Mesenchymal stem cell (in vitro differentiated cells and primary cell): ENCODE measurements around the gene MED10.

Experiments
- DNase-seq: peaks from one replicate; pipeline ENCODE4 v3.0.0-alpha.2; 2013
- H2AFZ ChIP-seq: one replicate; pipeline ENCODE4 v1.6.1; 2013; ENCODE audit warnings: low read depth, mild to moderate bottlenecking, control low read depth, inconsistent platforms, low read length, moderate library complexity
- H2AK5ac ChIP-seq: 2 replicates; pipeline ENCODE4 v1.6.1; 2013; ENCODE audit warnings: low read length, moderate library complexity, mild to moderate bottlenecking, inconsistent platforms; ENCODE audit not compliant: severe bottlenecking
- H2BK120ac ChIP-seq: one replicate; pipeline ENCODE4 v1.6.1; 2013; ENCODE audit warnings: low read depth, mild to moderate bottlenecking, inconsistent platforms, low read length, moderate library complexity
- H2BK12ac ChIP-seq, 2 experiments: one replicate each; pipeline ENCODE4 v1.6.1; 2013; ENCODE audit warnings: inconsistent platforms in 2 of 2, low read length in 2 of 2, mild to moderate bottlenecking in 2 of 2, moderate library complexity in 2 of 2, control low read depth in 1 of 2
- H2BK15ac ChIP-seq: one replicate; pipeline ENCODE4 v1.6.1; 2013; ENCODE audit warnings: mild to moderate bottlenecking, low read depth, inconsistent platforms; ENCODE audit not compliant: poor library complexity, severe bottlenecking
- H2BK5ac ChIP-seq: 2 replicates; pipeline ENCODE4 v1.6.1; 2013; ENCODE audit warnings: low read depth, mild to moderate bottlenecking, low read length, control low read depth, inconsistent platforms; ENCODE audit not compliant: poor library complexity, severe bottlenecking
- H3K14ac ChIP-seq, 2 experiments: one replicate each; pipeline ENCODE4 v1.6.1; 2013; ENCODE audit warnings: inconsistent platforms in 2 of 2, low read length in 2 of 2, control low read depth in 1 of 2, mild to moderate bottlenecking in 1 of 2, moderate library complexity in 1 of 2
- H3K18ac ChIP-seq, 2 experiments: one replicate each; pipeline ENCODE4 v1.6.1; 2013; ENCODE audit warnings: inconsistent platforms in 2 of 2, low read length in 2 of 2, control low read depth in 1 of 2, low read depth in 1 of 2, mild to moderate bottlenecking in 1 of 2
- H3K23ac ChIP-seq, 2 experiments: one replicate each; pipeline ENCODE4 v1.6.1; 2013; ENCODE audit warnings: inconsistent platforms in 2 of 2, low read length in 2 of 2, mild to moderate bottlenecking in 2 of 2, moderate library complexity in 2 of 2, control low read depth in 1 of 2
- H3K27ac ChIP-seq: 2 replicates; pipeline ENCODE4 v1.5.1; 2013; ENCODE audit warnings: mild to moderate bottlenecking, moderate library complexity, low read length, control low read depth, inconsistent platforms; ENCODE audit not compliant: poor library complexity, severe bottlenecking
- H3K27me3 ChIP-seq, 2 experiments: 2 replicates each; pipeline versions ENCODE4 v1.6.1 to v1.7.0; 2013; ENCODE audit warnings: low read length in 2 of 2, mild to moderate bottlenecking in 2 of 2, moderate library complexity in 2 of 2, control low read depth in 1 of 2, inconsistent platforms in 1 of 2; ENCODE audit not compliant: control insufficient read depth in 1 of 2, insufficient read depth in 1 of 2
- H3K36me3 ChIP-seq, 2 experiments: 2 replicates each; pipeline versions ENCODE4 v1.6.1 to v1.7.0; 2013; ENCODE audit warnings: low read length in 2 of 2, control low read depth in 1 of 2, inconsistent platforms in 1 of 2, low read depth in 1 of 2, mild to moderate bottlenecking in 1 of 2; ENCODE audit not compliant: insufficient read depth in 2 of 2, control insufficient read depth in 1 of 2
- H3K4ac ChIP-seq, 2 experiments: one replicate each; pipeline ENCODE4 v1.6.1; 2013; ENCODE audit warnings: inconsistent platforms in 2 of 2, low read length in 2 of 2, mild to moderate bottlenecking in 2 of 2, moderate library complexity in 2 of 2, control low read depth in 1 of 2, low read depth in 1 of 2
- H3K4me1 ChIP-seq: 2 replicates; pipeline ENCODE4 v1.6.1; 2013; ENCODE audit warnings: low read depth, low read length, control low read depth; ENCODE audit not compliant: control insufficient read depth, insufficient read depth
- H3K4me2 ChIP-seq: 2 replicates; pipeline ENCODE4 v1.6.1; 2013; ENCODE audit warnings: low read length, mild to moderate bottlenecking, inconsistent platforms; ENCODE audit not compliant: poor library complexity, severe bottlenecking
- H3K4me3 ChIP-seq, 2 experiments: 2 replicates each; pipeline versions ENCODE4 v1.5.1 to v1.7.0; 2013; ENCODE audit warnings: low read length in 2 of 2, mild to moderate bottlenecking in 2 of 2, control low read depth in 1 of 2, low read depth in 1 of 2; ENCODE audit not compliant: insufficient read depth in 1 of 2
- H3K79me1 ChIP-seq: replicated peaks from 2 replicates; pipeline ENCODE4 v1.6.1; 2013; ENCODE audit warnings: mild to moderate bottlenecking, control low read depth, low read length, inconsistent platforms; ENCODE audit not compliant: poor library complexity, severe bottlenecking
- H3K9ac ChIP-seq: 2 replicates; pipeline ENCODE4 v1.7.0; 2013; ENCODE audit warnings: mild to moderate bottlenecking, low read length, moderate library complexity
- H3K9me3 ChIP-seq: 2 replicates; pipeline ENCODE4 v1.7.0; 2013; ENCODE audit warnings: mild to moderate bottlenecking, low read length; ENCODE audit not compliant: control insufficient read depth
- H4K8ac ChIP-seq: one replicate; pipeline ENCODE4 v1.6.1; 2013; ENCODE audit warnings: inconsistent platforms, mild to moderate bottlenecking, low read length, moderate library complexity
- H4K91ac ChIP-seq: one replicate; pipeline ENCODE4 v1.6.1; 2013; ENCODE audit warnings: mild to moderate bottlenecking, low read length, inconsistent platforms
- WGBS: methylation state at CpG from one replicate; pipeline ENCODE4 v1.1.7; 2013; ENCODE audit warnings: mixed read lengths; 5-methylcytosine and 5-hydroxymethylcytosine counted together

Gene MED10

GRCh38 chr5:6423327-6424109 is 45.2 kb upstream of the MED10 start:
- H2BK120ac ChIP-seq, result no peak overlapping the region
- no peak overlapping the region for H2BK12ac ChIP-seq
- H3K4me1 ChIP-seq, result no peaks in the 10 kb centered on the region
- H3K36me3 ChIP-seq, result no peaks in the 10 kb centered on the region
- no peak overlapping the region for H3K18ac ChIP-seq
- no peak for DNase-seq
- H3K27me3 ChIP-seq, result peaks cover 0 to 3% of the 10 kb centered on the region in 2 experiments
- H3K9ac ChIP-seq, result no peak overlapping the region
- H3K4ac ChIP-seq, result no peak overlapping the region
- 79% methylated on average over 12 of the region's 13 CpGs for WGBS
- no peak overlapping the region for H2BK15ac ChIP-seq
- H4K91ac ChIP-seq, result no peak overlapping the region
- no peak overlapping the region for H3K4me2 ChIP-seq
- no peak overlapping the region for H3K14ac ChIP-seq
- no peak overlapping the region for H4K8ac ChIP-seq
- H2AK5ac ChIP-seq, result no peak overlapping the region
- no peak overlapping the region for H2AFZ ChIP-seq
- H3K9me3 ChIP-seq, result no peaks in the 10 kb centered on the region
- H2BK5ac ChIP-seq, result no peak overlapping the region
- no peak overlapping the region for H3K23ac ChIP-seq
- no peak overlapping the region for H3K4me3 ChIP-seq
- no peaks in the 10 kb centered on the region for H3K79me1 ChIP-seq
- H3K27ac ChIP-seq, result no peak overlapping the region

GRCh38 chr5:6419340-6419852 is 41.0 kb upstream of the MED10 start:
- H3K4me3 ChIP-seq, result no peak overlapping the region
- no peak overlapping the region for H4K91ac ChIP-seq
- no peak overlapping the region for H2BK12ac ChIP-seq
- H4K8ac ChIP-seq, result no peak overlapping the region
- no peak for DNase-seq
- WGBS, result 76% methylated on average over 7 of the region's 8 CpGs
- H2BK120ac ChIP-seq, result no peak overlapping the region
- H3K4me1 ChIP-seq, result no peaks in the 10 kb centered on the region
- no peaks in the 10 kb centered on the region for H3K79me1 ChIP-seq
- H2BK5ac ChIP-seq, result no peak overlapping the region
- H3K27me3 ChIP-seq, result peaks cover 0 to 11% of the 10 kb centered on the region in 2 experiments
- no peak overlapping the region for H3K18ac ChIP-seq
- H3K36me3 ChIP-seq, result no peaks in the 10 kb centered on the region
- no peak overlapping the region for H3K14ac ChIP-seq
- H3K27ac ChIP-seq, result no peak overlapping the region
- H2AFZ ChIP-seq, result no peak overlapping the region
- H3K23ac ChIP-seq, result no peak overlapping the region
- H3K9me3 ChIP-seq, result no peaks in the 10 kb centered on the region
- no peak overlapping the region for H2BK15ac ChIP-seq
- no peak overlapping the region for H3K4me2 ChIP-seq
- H3K4ac ChIP-seq, result no peak overlapping the region
- H2AK5ac ChIP-seq, result no peak overlapping the region
- H3K9ac ChIP-seq, result no peak overlapping the region

- H2BK15ac ChIP-seq, result no peak overlapping the region
- no peak overlapping the region for H3K14ac ChIP-seq
- H2AK5ac ChIP-seq, result no peak overlapping the region
- no peak overlapping the region for H2BK5ac ChIP-seq
- peaks cover 0 to 11% of the 10 kb centered on the region in 2 experiments for H3K27me3 ChIP-seq
- no peaks in the 10 kb centered on the region for H3K9me3 ChIP-seq
- no peak overlapping the region for H3K23ac ChIP-seq
- H4K8ac ChIP-seq, result no peak overlapping the region
- H3K4ac ChIP-seq, result no peak overlapping the region
- no peak overlapping the region for H3K4me2 ChIP-seq
- no peak overlapping the region for H3K9ac ChIP-seq
- H3K18ac ChIP-seq, result no peak overlapping the region
- no peak overlapping the region for H2BK120ac ChIP-seq
- no peak overlapping the region for H2AFZ ChIP-seq
- no peaks in the 10 kb centered on the region for H3K79me1 ChIP-seq
- H3K27ac ChIP-seq, result no peak overlapping the region
- no peaks in the 10 kb centered on the region for H3K4me1 ChIP-seq
- DNase-seq, result no peak
- H3K4me3 ChIP-seq, result no peak overlapping the region
- 87% methylated on average over 3 of the region's 3 CpGs for WGBS
- H2BK12ac ChIP-seq, result no peak overlapping the region
- no peak overlapping the region for H4K91ac ChIP-seq
- no peaks in the 10 kb centered on the region for H3K36me3 ChIP-seq
Measured at GRCh38 chr5:6418679-6419276, 40.4 kb upstream of the MED10 start.

- no peaks in the 10 kb centered on the region for H3K4me1 ChIP-seq
- H2BK15ac ChIP-seq, result no peak overlapping the region
- H3K23ac ChIP-seq, result no peak overlapping the region
- H2BK120ac ChIP-seq, result no peak overlapping the region
- H4K91ac ChIP-seq, result no peak overlapping the region
- H3K4me3 ChIP-seq, result no peak overlapping the region
- H2AFZ ChIP-seq, result no peak overlapping the region
- H2BK5ac ChIP-seq, result no peak overlapping the region
- DNase-seq, result no peak
- no peak overlapping the region for H2BK12ac ChIP-seq
- H3K4me2 ChIP-seq, result no peak overlapping the region
- no peak overlapping the region for H3K18ac ChIP-seq
- WGBS, result 82% methylated on average over 9 of the region's 10 CpGs
- H3K14ac ChIP-seq, result no peak overlapping the region
- H4K8ac ChIP-seq, result no peak overlapping the region
- H3K9ac ChIP-seq, result no peak overlapping the region
- H2AK5ac ChIP-seq, result no peak overlapping the region
- no peaks in the 10 kb centered on the region for H3K79me1 ChIP-seq
- H3K36me3 ChIP-seq, result no peaks in the 10 kb centered on the region
- no peak overlapping the region for H3K27ac ChIP-seq
- H3K4ac ChIP-seq, result no peak overlapping the region
- peaks cover 0 to 14% of the 10 kb centered on the region in 2 experiments for H3K27me3 ChIP-seq
- no peaks in the 10 kb centered on the region for H3K9me3 ChIP-seq
Measured at GRCh38 chr5:6417657-6418056, 39.3 kb upstream of the MED10 start.
